Activated naive CD4-positive, alpha-beta T cell treated with anti-CD3 and anti-CD28 coated beads for 36 hours (primary cell): ENCODE measurements around the gene SECISBP2L. TPM values are rescaled to one million over a fixed set of nuclear protein-coding genes. Genes with fewer than 3 reads are reported as not detected.

Experiments
- CTCF ChIA-PET: fragments of 350-600 bp; sonication (Branson Sonifier 250); formaldehyde crosslinking; loops from one replicate; lab custom pipeline; 2021; ENCODE audit warnings: antibody characterized with exemption; lab: Charles Lee
- DNase-seq: peaks from one replicate; pipeline ENCODE4 v3.0.0-alpha.2; 2020
- H3K27ac Mint-ChIP-seq: one replicate; pipeline ENCODE4 v1.8.0; 2021; ENCODE audit warnings: mild to moderate bottlenecking, mixed read lengths
- H3K27me3 Mint-ChIP-seq: one replicate; pipeline ENCODE4 v1.8.0; 2021; ENCODE audit warnings: low read depth, mixed read lengths
- H3K36me3 Mint-ChIP-seq: one replicate; pipeline ENCODE4 v1.8.0; 2021; ENCODE audit warnings: low read depth, mixed read lengths
- H3K4me1 Mint-ChIP-seq: one replicate; pipeline ENCODE4 v1.8.0; 2021; ENCODE audit warnings: low read depth, mixed read lengths
- H3K4me3 Mint-ChIP-seq: one replicate; pipeline ENCODE4 v1.8.0; 2021; ENCODE audit warnings: mild to moderate bottlenecking, moderate library complexity, mixed read lengths
- H3K9me3 Mint-ChIP-seq: one replicate; pipeline ENCODE4 v1.8.0; 2021; ENCODE audit warnings: mixed read lengths
- intact Hi-C: fragments of 100-400 bp; cut with micrococcal nuclease; formaldehyde crosslinking; loops from one replicate; pipeline ENCODE4 v1.15.1; 2023
- total RNA-seq, 2 experiments: library from RNA; stranded (reverse); gene quantifications; one replicate each; pipeline ENCODE4 v1.2.3, GENCODE V29; 2021

Gene SECISBP2L
- total RNA-seq, 2 experiments from 2014 or later: 17.4 to 18.6 TPM

- no peaks in the 10 kb centered on the region for H3K4me1 Mint-ChIP-seq
- H3K36me3 Mint-ChIP-seq: no peaks in the 10 kb centered on the region
- no peaks in the 10 kb centered on the region for H3K9me3 Mint-ChIP-seq
- intact Hi-C loops: no loop called here
- peaks cover 2% of the 10 kb centered on the region for H3K27me3 Mint-ChIP-seq
- DNase-seq: no peak
- no peak overlapping the region for H3K4me3 Mint-ChIP-seq
- no peak overlapping the region for H3K27ac Mint-ChIP-seq
- CTCF ChIA-PET: no interaction called here
Observed at GRCh38 chr15:48954538-48954937, 91.7 kb downstream of the SECISBP2L start.

GRCh38 chr15:48946840-48947187 is 99.4 kb downstream of the SECISBP2L start:
- DNase-seq: no peak
- H3K27ac Mint-ChIP-seq: no peak overlapping the region
- no peaks in the 10 kb centered on the region for H3K9me3 Mint-ChIP-seq
- H3K27me3 Mint-ChIP-seq: peaks cover 6% of the 10 kb centered on the region
- no peak overlapping the region for H3K4me3 Mint-ChIP-seq
- peaks cover 8% of the 10 kb centered on the region for H3K4me1 Mint-ChIP-seq
- CTCF ChIA-PET: interaction anchor here (0.6 kb wide), 1 partner anchor 48 kb away, joined by 5 read pairs; no protein-coding TSS in a partner anchor
- H3K36me3 Mint-ChIP-seq: no peaks in the 10 kb centered on the region
- intact Hi-C loops: loop anchor here (1.0 kb wide), 1 partner anchor 19 kb away; no protein-coding TSS in a partner anchor

GRCh38 chr15:48946074-48946839 is 100.0 kb downstream of the SECISBP2L start:
- no peaks in the 10 kb centered on the region for H3K36me3 Mint-ChIP-seq
- peaks cover 7% of the 10 kb centered on the region for H3K27me3 Mint-ChIP-seq
- CTCF ChIA-PET: interaction anchor here (1.2 kb wide), 1 partner anchor 30 kb away, joined by 6 read pairs; no protein-coding TSS in a partner anchor
- H3K27ac Mint-ChIP-seq: no peak overlapping the region
- H3K4me3 Mint-ChIP-seq: no peak overlapping the region
- H3K9me3 Mint-ChIP-seq: no peaks in the 10 kb centered on the region
- no peak for DNase-seq
- H3K4me1 Mint-ChIP-seq: peaks cover 8% of the 10 kb centered on the region
- intact Hi-C loops: loop anchor here (1.0 kb wide), 1 partner anchor 20 kb away; no protein-coding TSS in a partner anchor

DNA sequence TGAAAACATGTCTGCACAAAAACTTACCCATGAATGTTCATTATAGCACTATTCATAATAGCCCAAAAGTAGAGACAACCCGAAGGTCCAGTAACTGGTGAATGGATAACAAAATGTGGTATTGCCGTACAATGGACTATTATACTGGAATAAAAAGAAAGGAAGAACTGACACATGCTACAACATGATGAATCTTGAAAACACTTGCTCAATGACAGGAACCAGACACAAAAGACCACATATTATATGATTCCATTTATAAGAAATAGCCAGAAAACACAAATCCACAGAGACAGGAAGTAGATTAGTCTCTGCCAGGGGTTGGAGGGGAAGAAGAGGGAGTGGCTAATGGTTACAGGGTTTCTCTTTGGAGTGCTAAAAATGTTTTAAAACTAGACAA is 100.9 kb downstream of the SECISBP2L start:
- CTCF ChIA-PET: interaction anchor here (0.6 to 1.2 kb wide), 2 partner anchors 30 to 1200 kb away, joined by 3 to 6 read pairs; no protein-coding TSS in a partner anchor
- H3K27ac Mint-ChIP-seq: no peak overlapping the region
- H3K27me3 Mint-ChIP-seq: peaks cover 14% of the 10 kb centered on the region
- no peak for DNase-seq
- intact Hi-C loops: loop anchor here (2.0 kb wide), 1 partner anchor 17 kb away; no protein-coding TSS in a partner anchor
- no peaks in the 10 kb centered on the region for H3K9me3 Mint-ChIP-seq
- H3K36me3 Mint-ChIP-seq: no peaks in the 10 kb centered on the region
- no peak overlapping the region for H3K4me3 Mint-ChIP-seq
- H3K4me1 Mint-ChIP-seq: peaks cover 8% of the 10 kb centered on the region

- Mint-ChIP-seq H3K4me1 (peaks cover 8% of the 10 kb centered on the region), H3K4me3 (no peak overlapping the region), H3K9me3 (no peaks in the 10 kb centered on the region), H3K27ac (no peak overlapping the region), H3K27me3 (peaks cover 18% of the 10 kb centered on the region), H3K36me3 (no peaks in the 10 kb centered on the region)
- CTCF ChIA-PET: no interaction called here
- intact Hi-C loops: no loop called here
- DNase-seq: no peak
Observed at GRCh38 chr15:48941904-48942303, 104.3 kb downstream of the SECISBP2L start.

- no peak for DNase-seq
- no peak overlapping the region for H3K4me3 Mint-ChIP-seq
- no peaks in the 10 kb centered on the region for H3K36me3 Mint-ChIP-seq
- no peaks in the 10 kb centered on the region for H3K9me3 Mint-ChIP-seq
- intact Hi-C loops: no loop called here
- H3K27ac Mint-ChIP-seq: no peak overlapping the region
- peaks cover 3% of the 10 kb centered on the region for H3K4me1 Mint-ChIP-seq
- CTCF ChIA-PET: interaction anchor here (1.1 kb wide), 1 partner anchor 35 kb away, joined by 4 read pairs; no protein-coding TSS in a partner anchor
- peaks cover 23% of the 10 kb centered on the region for H3K27me3 Mint-ChIP-seq
Observed at GRCh38 chr15:48940508-48940907, 105.7 kb downstream of the SECISBP2L start.

GRCh38 chr15:48939648-48940047 is 106.6 kb downstream of the SECISBP2L start:
- CTCF ChIA-PET: interaction anchor here (1.1 kb wide), 1 partner anchor 36 kb away, joined by 4 read pairs; no protein-coding TSS in a partner anchor
- no peak for DNase-seq
- H3K36me3 Mint-ChIP-seq: no peaks in the 10 kb centered on the region
- H3K4me1 Mint-ChIP-seq: no peaks in the 10 kb centered on the region
- no peaks in the 10 kb centered on the region for H3K9me3 Mint-ChIP-seq
- no peak overlapping the region for H3K4me3 Mint-ChIP-seq
- peaks cover 32% of the 10 kb centered on the region for H3K27me3 Mint-ChIP-seq
- intact Hi-C loops: no loop called here
- H3K27ac Mint-ChIP-seq: no peak overlapping the region

Other genes with a start within 250 kb of the SECISBP2L start
- gene CEP152, start 235.4 kb downstream of the SECISBP2L start, total RNA-seq: 10 to 100 TPM; 55.1 to 62.0 TPM
- gene EID1, start 168.3 kb downstream of the SECISBP2L start, total RNA-seq: 10 to 100 TPM; 43.2 to 48.4 TPM
- under 1 TPM; 0.21 to 0.25 TPM for gene SHC4, start 82.5 kb downstream of the SECISBP2L start, total RNA-seq
- gene COPS2, start 109.2 kb upstream of the SECISBP2L start, total RNA-seq: 10 to 100 TPM; 79.7 to 86.4 TPM
- 10 to 100 TPM; 22.6 to 24.1 TPM for gene GALK2, start 123.8 kb upstream of the SECISBP2L start, total RNA-seq